D721Med (cell line): ENCODE data around the gene HNF1A.

Experiments
- DNase-seq: peaks from one replicate; pipeline ENCODE4 v3.0.0; 2011; ENCODE audit warnings: low spot score; ENCODE audit not compliant: insufficient read length
- FAIRE-seq: peaks from 2 replicates; lab custom pipeline; 2011; peaks lifted over from hg19 to GRCh38; lab: Jason Lieb, UNC
- CTCF ChIP-seq: IDR thresholded peaks from 2 replicates; pipeline ENCODE4 v1.5.1; 2012; ENCODE audit warnings: mild to moderate bottlenecking, control low read depth; ENCODE audit not compliant: insufficient read depth; ENCODE audit errors: missing control alignments

The HNF1A gene

GRCh38 chr12:120980800-120981368 lies 2.5 kb downstream of the HNF1A start:
- no peak for TF ChIP-seq CTCF
- DNase-seq (no peak), FAIRE-seq (no peak)

DNA sequence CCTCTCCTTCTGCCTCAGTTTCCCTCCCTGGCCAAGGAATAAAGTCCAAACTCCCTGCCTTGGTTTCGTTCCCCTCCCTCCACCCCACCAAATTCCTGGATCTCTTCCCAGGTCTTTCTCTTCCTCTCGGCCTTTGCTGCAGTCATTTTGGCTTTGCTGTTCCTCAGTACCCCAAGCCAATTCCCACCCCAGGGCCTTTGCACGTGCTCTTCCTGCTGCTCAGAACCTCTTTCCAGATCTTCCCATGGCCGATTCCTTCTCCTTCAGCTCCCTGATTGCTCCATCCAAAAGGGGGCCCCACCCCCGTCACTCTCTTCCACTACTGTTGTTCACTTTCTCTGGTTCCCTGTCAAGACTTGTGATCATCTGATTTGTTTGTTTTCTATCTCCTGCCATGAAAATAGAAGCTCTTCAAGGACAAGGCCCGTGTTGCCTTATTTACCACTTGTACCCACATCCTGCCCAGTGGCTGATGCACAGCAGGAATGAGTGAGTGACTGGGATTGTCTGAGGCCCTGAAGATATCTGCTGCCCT lies 3.1 kb downstream of the HNF1A start:
- DNase-seq (no peak), FAIRE-seq (no peak)
- TF ChIP-seq CTCF: no peak

- DNase-seq (no peak), FAIRE-seq (no peak)
- TF ChIP-seq CTCF: no peak
Observed at GRCh38 chr12:120982659-120983058, 4.3 kb downstream of the HNF1A start.

DNA sequence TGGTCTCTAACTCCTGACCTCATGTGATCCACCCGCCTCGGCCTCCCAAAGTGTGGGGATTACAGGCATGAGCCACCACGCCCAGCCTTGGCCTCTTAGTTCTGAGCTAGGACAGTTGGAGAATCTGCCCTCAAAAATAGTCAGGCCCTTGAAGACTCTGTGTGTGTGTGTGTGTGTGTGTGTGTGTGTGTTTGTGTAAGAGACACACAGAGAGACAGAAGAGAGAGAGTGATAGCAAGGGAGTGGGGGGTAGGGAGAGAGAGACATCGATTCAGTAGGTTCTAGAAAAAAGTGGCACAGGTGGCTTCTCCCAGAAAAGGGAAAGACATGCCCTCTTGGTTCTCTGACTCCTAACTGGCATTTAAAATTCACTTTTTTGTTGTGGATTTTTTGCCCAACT lies 5.4 kb downstream of the HNF1A start:
- TF ChIP-seq CTCF: no peak
- DNase-seq (no peak), FAIRE-seq (no peak)

GRCh38 chr12:120984351-120984898 lies 6.1 kb downstream of the HNF1A start:
- FAIRE-seq: no peak
- TF ChIP-seq CTCF: no peak

GRCh38 chr12:120988234-120988633 lies 9.9 kb downstream of the HNF1A start:
- DNase-seq: no peak
- FAIRE-seq: no peak
- TF ChIP-seq CTCF: no peak

More at GRCh38 chr12:120984351-120984898, 6.1 kb downstream of the HNF1A start:
- no peak for DNase-seq

- no peak for DNase-seq
- TF ChIP-seq CTCF: no peak
- FAIRE-seq: no peak
Observed at GRCh38 chr12:120988658-120989057, 10.3 kb downstream of the HNF1A start.
